GM10266 (cell line): ENCODE data around the gene LTBR.

Source experiments
- DNase-seq: peaks from one replicate; pipeline ENCODE4 v3.0.0; 2012; ENCODE audit errors: extremely low spot score
- TF ChIP-seq, protein P1 (sequence below): IDR thresholded peaks from 2 replicates; pipeline ENCODE4 v1.5.1; 2012; ENCODE audit warnings: mild to moderate bottlenecking, low read depth; ENCODE audit not compliant: control insufficient read depth, insufficient read depth; ENCODE audit errors: missing control alignments

The LTBR gene

DNA sequence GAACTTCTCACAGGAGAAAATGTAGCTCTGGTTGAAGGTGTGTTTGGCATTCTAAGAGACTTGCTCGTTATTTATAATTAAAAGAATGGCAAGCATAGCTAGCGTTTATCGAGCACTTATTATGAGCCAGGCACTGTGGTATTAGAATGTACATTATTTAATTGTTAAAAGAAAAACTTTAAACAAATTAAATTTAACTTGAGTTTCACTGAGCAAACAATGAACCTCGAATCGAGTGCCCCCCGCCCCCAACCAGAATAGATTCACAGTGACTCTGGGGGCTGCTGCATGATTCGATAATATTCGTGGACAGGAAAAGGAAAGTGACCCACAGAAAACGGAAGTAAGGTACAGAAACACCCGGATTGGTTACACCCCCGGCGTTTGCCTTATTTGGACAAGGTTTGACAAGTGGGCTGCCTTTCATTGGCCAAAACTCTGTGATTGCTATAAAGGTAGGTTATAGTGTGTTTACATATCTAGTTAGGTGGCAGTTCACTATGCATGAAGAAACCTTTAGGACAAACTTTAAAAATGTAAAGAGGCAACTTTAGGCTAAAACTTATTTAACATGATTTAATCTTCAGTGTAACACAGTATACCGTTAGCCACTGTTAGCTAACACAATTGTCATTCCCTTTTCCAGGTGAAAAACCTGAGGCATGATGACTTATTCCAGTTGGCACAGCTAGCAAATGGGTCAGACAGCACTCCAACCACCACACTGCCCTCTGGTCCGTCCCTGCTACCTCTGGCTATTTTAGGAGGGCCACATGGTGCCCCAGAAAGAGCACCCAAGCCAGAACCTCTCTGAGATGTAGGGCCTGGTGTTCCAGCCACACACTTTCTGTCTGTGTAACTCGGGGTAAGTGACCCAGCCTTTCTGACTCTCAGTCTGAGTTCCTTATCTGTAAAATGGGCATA is 15.7 kb upstream of the LTBR start:
- TF ChIP-seq, protein P1, sequence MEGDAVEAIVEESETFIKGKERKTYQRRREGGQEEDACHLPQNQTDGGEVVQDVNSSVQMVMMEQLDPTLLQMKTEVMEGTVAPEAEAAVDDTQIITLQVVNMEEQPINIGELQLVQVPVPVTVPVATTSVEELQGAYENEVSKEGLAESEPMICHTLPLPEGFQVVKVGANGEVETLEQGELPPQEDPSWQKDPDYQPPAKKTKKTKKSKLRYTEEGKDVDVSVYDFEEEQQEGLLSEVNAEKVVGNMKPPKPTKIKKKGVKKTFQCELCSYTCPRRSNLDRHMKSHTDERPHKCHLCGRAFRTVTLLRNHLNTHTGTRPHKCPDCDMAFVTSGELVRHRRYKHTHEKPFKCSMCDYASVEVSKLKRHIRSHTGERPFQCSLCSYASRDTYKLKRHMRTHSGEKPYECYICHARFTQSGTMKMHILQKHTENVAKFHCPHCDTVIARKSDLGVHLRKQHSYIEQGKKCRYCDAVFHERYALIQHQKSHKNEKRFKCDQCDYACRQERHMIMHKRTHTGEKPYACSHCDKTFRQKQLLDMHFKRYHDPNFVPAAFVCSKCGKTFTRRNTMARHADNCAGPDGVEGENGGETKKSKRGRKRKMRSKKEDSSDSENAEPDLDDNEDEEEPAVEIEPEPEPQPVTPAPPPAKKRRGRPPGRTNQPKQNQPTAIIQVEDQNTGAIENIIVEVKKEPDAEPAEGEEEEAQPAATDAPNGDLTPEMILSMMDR, result no peak
- no peak for DNase-seq

DNA sequence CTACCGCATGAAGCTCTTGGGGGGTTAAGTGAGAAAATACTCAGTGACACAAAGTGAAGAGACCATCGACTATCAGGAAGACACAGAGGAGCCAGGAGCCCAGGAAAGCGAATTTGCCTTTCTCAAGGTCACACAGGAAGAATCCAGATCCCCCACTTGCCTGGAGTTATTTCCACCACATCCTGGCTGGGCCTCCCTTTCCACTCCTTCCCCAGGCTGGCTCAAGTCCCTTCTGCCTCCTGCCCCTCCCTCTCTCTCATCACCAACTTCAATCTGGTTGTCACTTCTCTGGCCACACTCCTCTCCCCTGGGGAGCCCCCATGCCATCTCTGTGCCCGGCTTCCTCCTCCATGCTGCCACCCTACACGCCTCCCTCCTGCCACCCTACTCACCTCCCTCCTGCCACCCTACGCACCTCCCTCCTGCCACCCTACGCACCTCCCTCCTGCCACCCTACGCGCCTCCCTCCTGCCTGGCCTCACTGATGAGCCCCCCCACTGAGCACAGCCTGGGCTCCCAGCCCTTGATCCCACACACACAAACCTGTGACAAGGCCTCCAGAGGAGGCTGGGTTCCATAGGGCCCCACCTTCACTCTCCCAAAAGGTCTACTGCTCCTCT is 14.9 kb upstream of the LTBR start:
- TF ChIP-seq, protein P1, result no peak
- no peak for DNase-seq

DNA sequence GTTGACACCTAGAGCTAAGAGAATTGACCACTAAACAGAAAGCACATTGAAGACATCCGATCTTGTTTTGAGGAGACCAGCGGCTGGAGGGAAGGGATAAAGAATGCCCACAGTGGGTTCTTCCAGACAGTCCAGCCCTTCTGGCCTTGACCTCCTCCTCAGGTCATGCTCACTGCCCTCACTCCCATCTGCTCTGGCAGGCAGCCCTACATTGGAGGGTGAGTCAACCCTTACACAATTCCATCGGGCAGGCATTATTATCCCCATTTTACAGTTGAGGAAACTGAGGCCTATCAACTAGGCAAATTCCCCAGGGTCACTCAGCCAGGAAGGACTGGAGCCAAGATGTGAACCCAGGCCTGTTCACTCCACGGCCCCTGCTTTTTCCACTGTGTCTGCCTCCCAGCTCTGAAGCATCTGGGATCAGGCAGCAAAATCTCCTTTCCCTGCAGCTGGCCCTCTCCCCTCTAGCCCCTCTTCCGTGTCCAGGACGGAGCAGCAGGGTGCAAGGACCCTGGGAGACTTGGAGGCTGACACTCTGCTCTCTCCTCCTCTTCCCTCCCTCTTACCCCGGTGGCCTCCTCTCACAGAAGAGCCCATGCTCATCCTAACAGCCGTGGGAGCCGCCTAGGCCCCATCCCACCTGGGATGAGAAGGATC is 13.9 kb upstream of the LTBR start:
- no peak for DNase-seq
- TF ChIP-seq, protein P1, result no peak

DNA sequence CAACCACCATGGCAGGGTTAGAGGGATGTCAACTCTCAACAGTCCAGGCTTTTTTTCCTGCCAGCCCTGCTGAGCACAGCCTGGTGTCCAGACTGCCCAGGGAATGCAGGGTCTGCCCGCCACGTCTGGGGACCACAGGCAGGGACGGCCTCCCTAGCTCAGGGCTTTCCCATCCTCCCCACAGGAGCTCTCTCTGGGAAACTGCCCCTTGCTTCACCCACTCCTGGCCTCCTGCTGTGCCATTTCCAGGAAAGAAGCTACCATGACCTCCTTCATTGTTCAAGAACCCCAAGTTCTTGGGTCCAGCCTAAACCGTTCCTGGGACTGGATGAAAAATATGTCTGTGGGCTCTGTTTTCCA is 13.4 kb upstream of the LTBR start:
- no peak for DNase-seq
- TF ChIP-seq, protein P1, result no peak

DNA sequence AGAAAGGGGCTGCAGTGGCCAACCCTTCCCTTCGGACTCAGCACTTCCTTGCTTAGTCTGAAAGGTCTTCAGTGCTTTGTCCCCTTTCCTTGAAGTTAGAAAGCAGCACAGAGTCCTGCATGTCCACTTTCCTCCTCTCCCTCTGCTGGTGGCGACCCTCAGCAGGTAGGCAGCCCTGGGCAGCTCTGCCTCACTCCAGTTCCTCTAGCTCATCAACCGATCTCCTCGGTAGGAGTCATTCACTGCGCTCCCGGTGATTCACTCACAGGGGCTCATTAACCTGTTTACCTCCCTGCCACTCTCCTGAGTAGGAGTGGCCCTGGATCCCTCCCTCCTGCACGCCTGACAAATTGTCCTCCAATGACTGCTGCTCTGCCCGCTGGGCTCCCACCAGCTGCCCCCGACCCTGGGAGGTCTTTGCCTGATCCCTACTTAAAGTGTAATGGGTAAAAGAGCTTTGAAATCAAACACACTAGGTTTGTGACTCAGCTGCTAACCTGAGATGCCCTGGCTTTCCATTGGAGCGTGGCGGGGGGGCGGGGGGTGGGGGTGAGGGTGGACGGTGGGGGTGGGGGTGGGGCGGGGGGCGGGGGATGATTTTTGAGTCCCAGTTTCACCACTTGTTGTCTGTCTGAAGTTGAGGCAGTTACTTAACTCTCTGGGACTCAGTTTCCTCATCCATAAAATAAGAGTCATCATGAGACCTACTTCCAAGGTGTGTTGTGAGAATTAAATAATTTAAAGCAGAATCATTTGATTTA is 12.8 kb upstream of the LTBR start:
- TF ChIP-seq, protein P1, result no peak
- no peak for DNase-seq

DNA sequence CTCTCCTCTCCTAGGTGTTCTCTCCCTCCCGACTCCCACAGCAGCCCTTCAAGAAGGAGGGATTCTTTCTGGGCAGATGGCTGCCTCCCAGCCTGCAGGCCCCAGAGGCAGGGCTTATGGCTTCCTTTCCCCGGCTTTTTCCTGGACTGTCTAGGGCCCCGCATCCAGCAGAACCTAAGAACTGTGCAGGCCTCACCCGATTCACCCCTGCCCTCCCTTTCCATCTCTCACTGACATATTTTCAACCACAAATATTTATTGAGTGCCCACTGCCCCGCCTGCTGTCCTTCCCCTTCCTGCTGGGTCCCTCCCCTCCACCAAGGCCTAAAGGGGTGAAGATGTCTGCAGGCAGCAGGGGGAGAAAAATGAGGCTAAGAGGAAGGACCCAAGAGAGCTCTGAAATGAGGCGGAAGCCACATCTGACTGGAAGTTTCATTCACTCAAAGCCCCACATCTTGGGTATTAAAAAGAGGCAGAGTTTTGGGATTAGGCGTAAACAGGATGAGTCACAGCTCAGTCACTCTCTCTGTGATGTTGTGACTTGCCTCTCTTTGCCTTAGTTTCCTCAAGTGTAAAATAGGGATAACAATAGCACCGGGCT is 11.5 kb upstream of the LTBR start:
- DNase-seq, result no peak
- TF ChIP-seq, protein P1, result no peak
